ENCODE data around the gene FHOD3.

- TF ChIP-seq, protein P1, sequence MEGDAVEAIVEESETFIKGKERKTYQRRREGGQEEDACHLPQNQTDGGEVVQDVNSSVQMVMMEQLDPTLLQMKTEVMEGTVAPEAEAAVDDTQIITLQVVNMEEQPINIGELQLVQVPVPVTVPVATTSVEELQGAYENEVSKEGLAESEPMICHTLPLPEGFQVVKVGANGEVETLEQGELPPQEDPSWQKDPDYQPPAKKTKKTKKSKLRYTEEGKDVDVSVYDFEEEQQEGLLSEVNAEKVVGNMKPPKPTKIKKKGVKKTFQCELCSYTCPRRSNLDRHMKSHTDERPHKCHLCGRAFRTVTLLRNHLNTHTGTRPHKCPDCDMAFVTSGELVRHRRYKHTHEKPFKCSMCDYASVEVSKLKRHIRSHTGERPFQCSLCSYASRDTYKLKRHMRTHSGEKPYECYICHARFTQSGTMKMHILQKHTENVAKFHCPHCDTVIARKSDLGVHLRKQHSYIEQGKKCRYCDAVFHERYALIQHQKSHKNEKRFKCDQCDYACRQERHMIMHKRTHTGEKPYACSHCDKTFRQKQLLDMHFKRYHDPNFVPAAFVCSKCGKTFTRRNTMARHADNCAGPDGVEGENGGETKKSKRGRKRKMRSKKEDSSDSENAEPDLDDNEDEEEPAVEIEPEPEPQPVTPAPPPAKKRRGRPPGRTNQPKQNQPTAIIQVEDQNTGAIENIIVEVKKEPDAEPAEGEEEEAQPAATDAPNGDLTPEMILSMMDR (IDR thresholded peaks at IDR 0.05) = no peak
- TF ChIP-seq POLR2A (IDR thresholded peaks at IDR 0.05) = no peak
Observed at GRCh38 chr18:36513556-36513955, 216.0 kb downstream of the FHOD3 start.
